ENCODE data around the gene IGIP.

Gene IGIP

DNA sequence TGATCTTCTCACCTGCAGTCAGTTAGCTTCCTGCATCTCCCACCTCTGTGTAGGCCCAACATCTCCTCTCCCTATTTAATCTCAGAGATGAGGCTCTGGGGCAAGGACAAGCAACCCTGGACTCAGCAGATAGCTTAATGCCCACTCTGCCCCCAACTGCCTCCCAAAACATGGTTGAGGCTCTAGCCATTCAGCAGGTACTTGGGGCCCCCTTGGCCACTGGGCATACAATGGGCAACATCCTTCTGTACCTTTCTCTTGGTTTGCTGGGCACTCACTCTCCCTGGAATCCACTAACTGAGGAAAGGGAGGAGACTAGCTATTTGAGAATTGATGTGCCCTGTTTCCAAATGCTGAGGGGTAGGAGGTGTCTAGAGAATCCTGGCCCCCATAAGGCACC is 9.4 kb downstream of the IGIP start:
- H3K4me1 ChIP-seq (ENCODE audit: insufficient read depth, poor library complexity, severe bottlenecking) = peaks cover 20% of the 10 kb centered on the region
- H3K27me3 ChIP-seq (ENCODE audit: insufficient read depth, poor library complexity, severe bottlenecking) = no peaks in the 10 kb centered on the region
- no peaks in the 10 kb centered on the region for H3K9me3 ChIP-seq (ENCODE audit: severe bottlenecking)
- no peak overlapping the region for H3K4me3 ChIP-seq (ENCODE audit: severe bottlenecking)
- H3K27ac ChIP-seq (ENCODE audit: poor library complexity, severe bottlenecking) = no peak overlapping the region
- TF ChIP-seq, protein P1, sequence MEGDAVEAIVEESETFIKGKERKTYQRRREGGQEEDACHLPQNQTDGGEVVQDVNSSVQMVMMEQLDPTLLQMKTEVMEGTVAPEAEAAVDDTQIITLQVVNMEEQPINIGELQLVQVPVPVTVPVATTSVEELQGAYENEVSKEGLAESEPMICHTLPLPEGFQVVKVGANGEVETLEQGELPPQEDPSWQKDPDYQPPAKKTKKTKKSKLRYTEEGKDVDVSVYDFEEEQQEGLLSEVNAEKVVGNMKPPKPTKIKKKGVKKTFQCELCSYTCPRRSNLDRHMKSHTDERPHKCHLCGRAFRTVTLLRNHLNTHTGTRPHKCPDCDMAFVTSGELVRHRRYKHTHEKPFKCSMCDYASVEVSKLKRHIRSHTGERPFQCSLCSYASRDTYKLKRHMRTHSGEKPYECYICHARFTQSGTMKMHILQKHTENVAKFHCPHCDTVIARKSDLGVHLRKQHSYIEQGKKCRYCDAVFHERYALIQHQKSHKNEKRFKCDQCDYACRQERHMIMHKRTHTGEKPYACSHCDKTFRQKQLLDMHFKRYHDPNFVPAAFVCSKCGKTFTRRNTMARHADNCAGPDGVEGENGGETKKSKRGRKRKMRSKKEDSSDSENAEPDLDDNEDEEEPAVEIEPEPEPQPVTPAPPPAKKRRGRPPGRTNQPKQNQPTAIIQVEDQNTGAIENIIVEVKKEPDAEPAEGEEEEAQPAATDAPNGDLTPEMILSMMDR (IDR thresholded peaks at IDR 0.05; ENCODE audit: poor library complexity, severe bottlenecking) = no peak
- DNase-seq (ENCODE audit: low spot score) = no peak
- no peak for ATAC-seq (ENCODE audit: low read depth)
- no peaks in the 10 kb centered on the region for H3K36me3 ChIP-seq (ENCODE audit: low read depth)

DNA sequence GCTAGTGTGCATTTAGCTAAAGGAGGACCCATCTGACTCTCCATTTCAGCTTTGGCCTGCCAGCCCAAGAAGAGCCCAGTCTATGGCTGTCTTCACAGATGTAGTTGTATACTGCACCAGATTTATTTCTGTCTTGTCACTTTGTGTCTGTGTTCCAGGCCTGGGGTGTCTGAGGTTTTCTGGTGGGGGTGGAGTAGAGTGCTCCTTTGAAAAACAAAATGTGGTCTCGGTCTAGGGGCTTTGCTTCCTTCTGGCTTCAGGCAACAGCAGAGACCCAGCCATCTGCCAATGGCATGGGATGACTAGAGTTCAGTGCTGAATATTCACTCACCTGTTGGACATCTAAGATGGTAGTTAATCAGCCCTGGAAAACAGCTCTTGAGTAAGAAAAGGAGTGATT is 10.9 kb downstream of the IGIP start:
- ATAC-seq (ENCODE audit: low read depth) (no peak), DNase-seq (ENCODE audit: low spot score) (no peak)
- no peaks in the 10 kb centered on the region for H3K9me3 ChIP-seq (ENCODE audit: severe bottlenecking)
- no peaks in the 10 kb centered on the region for H3K27me3 ChIP-seq (ENCODE audit: insufficient read depth, poor library complexity, severe bottlenecking)
- peaks cover 10% of the 10 kb centered on the region for H3K4me1 ChIP-seq (ENCODE audit: insufficient read depth, poor library complexity, severe bottlenecking)
- H3K27ac ChIP-seq (ENCODE audit: poor library complexity, severe bottlenecking) = no peak overlapping the region
- no peak overlapping the region for H3K4me3 ChIP-seq (ENCODE audit: severe bottlenecking)
- no peaks in the 10 kb centered on the region for H3K36me3 ChIP-seq (ENCODE audit: low read depth)
- TF ChIP-seq, protein P1 (IDR thresholded peaks at IDR 0.05; ENCODE audit: poor library complexity, severe bottlenecking) = no peak

DNA sequence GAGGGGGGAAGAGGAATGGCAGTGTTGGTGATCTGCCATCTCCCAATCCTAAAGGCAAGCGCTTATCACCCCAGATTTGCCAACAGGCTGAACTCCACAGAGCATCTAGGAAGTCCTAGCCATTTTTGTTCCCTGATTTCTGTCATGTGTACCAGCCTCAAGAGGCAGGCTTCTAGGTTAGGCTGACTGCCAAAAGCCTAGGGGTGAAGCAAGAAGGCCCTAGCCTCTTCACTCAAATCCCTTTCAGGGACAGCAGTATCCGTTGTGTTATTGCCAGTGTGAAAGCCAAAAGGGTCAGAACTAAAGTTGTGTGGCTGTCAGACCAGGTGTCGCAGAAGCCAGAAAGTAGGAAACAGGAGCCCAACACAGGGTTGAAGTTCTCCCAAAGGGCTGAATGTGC is 14.7 kb downstream of the IGIP start:
- H3K4me3 ChIP-seq (ENCODE audit: severe bottlenecking) = no peak overlapping the region
- DNase-seq (ENCODE audit: low spot score) (no peak), ATAC-seq (ENCODE audit: low read depth) (no peak)
- H3K9me3 ChIP-seq (ENCODE audit: severe bottlenecking) = no peaks in the 10 kb centered on the region
- no peaks in the 10 kb centered on the region for H3K4me1 ChIP-seq (ENCODE audit: insufficient read depth, poor library complexity, severe bottlenecking)
- no peak overlapping the region for H3K27ac ChIP-seq (ENCODE audit: poor library complexity, severe bottlenecking)
- TF ChIP-seq, protein P1 (IDR thresholded peaks at IDR 0.05; ENCODE audit: poor library complexity, severe bottlenecking) = no peak
- H3K36me3 ChIP-seq (ENCODE audit: low read depth) = no peaks in the 10 kb centered on the region
- H3K27me3 ChIP-seq (ENCODE audit: insufficient read depth, poor library complexity, severe bottlenecking) = no peaks in the 10 kb centered on the region

DNA sequence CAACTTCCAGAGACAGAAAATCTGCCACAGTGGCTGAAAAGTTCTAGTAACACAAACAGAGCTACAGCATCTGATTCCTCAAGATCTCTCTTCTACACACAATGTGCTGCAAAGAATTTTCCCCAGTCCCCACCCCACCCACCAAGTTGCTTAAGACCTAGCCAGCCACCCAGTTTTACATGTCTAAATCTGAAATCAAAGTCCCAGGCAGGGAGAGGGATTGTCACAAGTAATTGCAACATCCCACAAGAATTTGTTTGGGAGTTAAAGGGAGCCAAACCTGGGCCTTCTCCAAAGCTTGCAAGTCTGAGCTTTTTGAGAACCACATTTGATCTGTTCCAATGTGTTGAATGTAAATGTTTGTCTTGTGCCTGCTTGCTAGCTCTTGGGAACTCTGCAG is 15.5 kb downstream of the IGIP start:
- Histone ChIP-seq H3K4me1 (ENCODE audit: insufficient read depth, poor library complexity, severe bottlenecking) (no peaks in the 10 kb centered on the region), H3K36me3 (ENCODE audit: low read depth) (no peaks in the 10 kb centered on the region), H3K4me3 (ENCODE audit: severe bottlenecking) (no peak overlapping the region), H3K27ac (ENCODE audit: poor library complexity, severe bottlenecking) (no peak overlapping the region), H3K27me3 (ENCODE audit: insufficient read depth, poor library complexity, severe bottlenecking) (no peaks in the 10 kb centered on the region), H3K9me3 (ENCODE audit: severe bottlenecking) (no peaks in the 10 kb centered on the region)
- DNase-seq (ENCODE audit: low spot score) (no peak), ATAC-seq (ENCODE audit: low read depth) (no peak)
- TF ChIP-seq, protein P1 (IDR thresholded peaks at IDR 0.05; ENCODE audit: poor library complexity, severe bottlenecking) = no peak

DNA sequence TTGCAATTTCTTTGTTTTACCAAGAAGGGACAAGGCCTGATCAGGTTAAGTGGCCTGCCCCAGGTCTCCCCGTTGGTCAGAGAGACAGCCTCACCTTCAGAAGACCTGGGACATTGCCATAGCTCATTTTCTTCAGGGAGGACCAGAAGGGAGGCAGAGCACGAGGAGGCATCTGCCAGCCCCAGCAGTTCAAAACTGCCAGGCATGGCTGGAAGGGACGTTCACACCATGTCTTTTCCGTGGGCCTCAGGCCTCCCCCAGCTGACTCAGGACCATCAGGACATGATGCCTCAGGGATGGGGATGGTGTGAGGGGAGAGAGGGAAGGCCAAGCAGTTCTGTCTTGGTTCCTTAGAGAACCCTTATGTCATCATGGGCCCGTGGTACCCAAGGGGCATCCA is 16.5 kb downstream of the IGIP start:
- Histone ChIP-seq H3K36me3 (ENCODE audit: low read depth) (no peaks in the 10 kb centered on the region), H3K27ac (ENCODE audit: poor library complexity, severe bottlenecking) (no peak overlapping the region), H3K4me1 (ENCODE audit: insufficient read depth, poor library complexity, severe bottlenecking) (no peaks in the 10 kb centered on the region), H3K9me3 (ENCODE audit: severe bottlenecking) (no peaks in the 10 kb centered on the region), H3K4me3 (ENCODE audit: severe bottlenecking) (no peak overlapping the region), H3K27me3 (ENCODE audit: insufficient read depth, poor library complexity, severe bottlenecking) (no peaks in the 10 kb centered on the region)
- no peak for ATAC-seq (ENCODE audit: low read depth)
- no peak for DNase-seq (ENCODE audit: low spot score)
- TF ChIP-seq, protein P1 (IDR thresholded peaks at IDR 0.05; ENCODE audit: poor library complexity, severe bottlenecking) = no peak

All from RWPE2 (cell line).